ENCODE data around the gene SLC26A6.

DNA sequence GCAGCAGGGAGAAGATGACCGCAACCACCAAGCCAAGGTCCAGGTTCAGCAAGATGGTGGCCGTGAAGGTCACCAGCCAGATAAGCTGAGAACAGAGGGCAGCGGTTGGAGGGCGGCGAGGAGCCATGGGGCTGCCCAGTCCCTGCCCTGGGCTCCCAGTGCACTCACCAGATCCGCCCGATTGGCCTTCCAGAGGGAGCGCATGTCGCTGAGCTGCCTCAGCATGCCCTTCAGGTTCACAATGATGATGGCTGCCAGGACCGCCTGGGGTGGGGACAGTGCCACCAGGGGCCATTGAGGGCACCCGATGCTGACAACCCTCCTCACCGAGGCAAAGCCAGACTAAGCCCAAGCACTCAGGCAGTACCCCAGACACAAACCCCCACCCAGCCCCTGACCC lies 5.4 kb downstream of the SLC26A6 start:
- no peak for TF ChIP-seq RNF2 (conservative IDR thresholded peaks at IDR 0.05; ENCODE audit: low read depth)
- TF ChIP-seq, protein P1, sequence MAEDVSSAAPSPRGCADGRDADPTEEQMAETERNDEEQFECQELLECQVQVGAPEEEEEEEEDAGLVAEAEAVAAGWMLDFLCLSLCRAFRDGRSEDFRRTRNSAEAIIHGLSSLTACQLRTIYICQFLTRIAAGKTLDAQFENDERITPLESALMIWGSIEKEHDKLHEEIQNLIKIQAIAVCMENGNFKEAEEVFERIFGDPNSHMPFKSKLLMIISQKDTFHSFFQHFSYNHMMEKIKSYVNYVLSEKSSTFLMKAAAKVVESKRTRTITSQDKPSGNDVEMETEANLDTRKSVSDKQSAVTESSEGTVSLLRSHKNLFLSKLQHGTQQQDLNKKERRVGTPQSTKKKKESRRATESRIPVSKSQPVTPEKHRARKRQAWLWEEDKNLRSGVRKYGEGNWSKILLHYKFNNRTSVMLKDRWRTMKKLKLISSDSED (CRISPR knock-in tag; IDR thresholded peaks at IDR 0.05), result no peak
- TF ChIP-seq, protein P2, sequence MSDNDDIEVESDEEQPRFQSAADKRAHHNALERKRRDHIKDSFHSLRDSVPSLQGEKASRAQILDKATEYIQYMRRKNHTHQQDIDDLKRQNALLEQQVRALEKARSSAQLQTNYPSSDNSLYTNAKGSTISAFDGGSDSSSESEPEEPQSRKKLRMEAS (IDR thresholded peaks at IDR 0.05), result no peak
- no peak for TF ChIP-seq POLR2A (IDR thresholded peaks at IDR 0.05; ENCODE audit: insufficient read depth in 1 of 2, low read depth in 2 of 2, low read length in 2 of 2)
- TF ChIP-seq ZNF138 (CRISPR knock-in tag; IDR thresholded peaks at IDR 0.05; ENCODE audit: low read depth), result no peak
- TF ChIP-seq, protein P3, sequence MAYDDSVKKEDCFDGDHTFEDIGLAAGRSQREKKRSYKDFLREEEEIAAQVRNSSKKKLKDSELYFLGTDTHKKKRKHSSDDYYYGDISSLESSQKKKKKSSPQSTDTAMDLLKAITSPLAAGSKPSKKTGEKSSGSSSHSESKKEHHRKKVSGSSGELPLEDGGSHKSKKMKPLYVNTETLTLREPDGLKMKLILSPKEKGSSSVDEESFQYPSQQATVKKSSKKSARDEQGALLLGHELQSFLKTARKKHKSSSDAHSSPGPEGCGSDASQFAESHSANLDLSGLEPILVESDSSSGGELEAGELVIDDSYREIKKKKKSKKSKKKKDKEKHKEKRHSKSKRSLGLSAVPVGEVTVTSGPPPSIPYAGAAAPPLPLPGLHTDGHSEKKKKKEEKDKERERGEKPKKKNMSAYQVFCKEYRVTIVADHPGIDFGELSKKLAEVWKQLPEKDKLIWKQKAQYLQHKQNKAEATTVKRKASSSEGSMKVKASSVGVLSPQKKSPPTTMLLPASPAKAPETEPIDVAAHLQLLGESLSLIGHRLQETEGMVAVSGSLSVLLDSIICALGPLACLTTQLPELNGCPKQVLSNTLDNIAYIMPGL (CRISPR knock-in tag; IDR thresholded peaks at IDR 0.05; ENCODE audit: borderline replicate concordance in 1 of 2, low read depth in 1 of 2), result no peak
- no peak for TF ChIP-seq ZMYM4 (CRISPR knock-in tag; IDR thresholded peaks at IDR 0.05)
- TF ChIP-seq, protein P4, sequence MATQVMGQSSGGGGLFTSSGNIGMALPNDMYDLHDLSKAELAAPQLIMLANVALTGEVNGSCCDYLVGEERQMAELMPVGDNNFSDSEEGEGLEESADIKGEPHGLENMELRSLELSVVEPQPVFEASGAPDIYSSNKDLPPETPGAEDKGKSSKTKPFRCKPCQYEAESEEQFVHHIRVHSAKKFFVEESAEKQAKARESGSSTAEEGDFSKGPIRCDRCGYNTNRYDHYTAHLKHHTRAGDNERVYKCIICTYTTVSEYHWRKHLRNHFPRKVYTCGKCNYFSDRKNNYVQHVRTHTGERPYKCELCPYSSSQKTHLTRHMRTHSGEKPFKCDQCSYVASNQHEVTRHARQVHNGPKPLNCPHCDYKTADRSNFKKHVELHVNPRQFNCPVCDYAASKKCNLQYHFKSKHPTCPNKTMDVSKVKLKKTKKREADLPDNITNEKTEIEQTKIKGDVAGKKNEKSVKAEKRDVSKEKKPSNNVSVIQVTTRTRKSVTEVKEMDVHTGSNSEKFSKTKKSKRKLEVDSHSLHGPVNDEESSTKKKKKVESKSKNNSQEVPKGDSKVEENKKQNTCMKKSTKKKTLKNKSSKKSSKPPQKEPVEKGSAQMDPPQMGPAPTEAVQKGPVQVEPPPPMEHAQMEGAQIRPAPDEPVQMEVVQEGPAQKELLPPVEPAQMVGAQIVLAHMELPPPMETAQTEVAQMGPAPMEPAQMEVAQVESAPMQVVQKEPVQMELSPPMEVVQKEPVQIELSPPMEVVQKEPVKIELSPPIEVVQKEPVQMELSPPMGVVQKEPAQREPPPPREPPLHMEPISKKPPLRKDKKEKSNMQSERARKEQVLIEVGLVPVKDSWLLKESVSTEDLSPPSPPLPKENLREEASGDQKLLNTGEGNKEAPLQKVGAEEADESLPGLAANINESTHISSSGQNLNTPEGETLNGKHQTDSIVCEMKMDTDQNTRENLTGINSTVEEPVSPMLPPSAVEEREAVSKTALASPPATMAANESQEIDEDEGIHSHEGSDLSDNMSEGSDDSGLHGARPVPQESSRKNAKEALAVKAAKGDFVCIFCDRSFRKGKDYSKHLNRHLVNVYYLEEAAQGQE (IDR thresholded peaks at IDR 0.05; ENCODE audit: borderline replicate concordance in 1 of 2, low read depth in 1 of 2, low read length in 2 of 2), result no peak

Data from HepG2 (cell line).